HPDE6-E6E7 (cell line): Measurements from ENCODE around the gene DAO.
"Not testable (repeated sequence)": the region's sequence is repeated elsewhere in the genome, so short reads cannot be mapped to it uniquely, and the experiment has no call there.

Experiments used
- DNase-seq: peaks from one replicate; pipeline ENCODE4 v3.0.0; 2011; ENCODE audit warnings: missing footprints; ENCODE audit errors: extremely low spot score

The DAO gene

GRCh38 chr12:108879615-108880254 is at the start of gene DAO:
TSS of gene DAO (plus strand) at chr12:108880092. CDS start at chr12:108885007, 4,915 bp downstream.
- no peak for DNase-seq

- DNase-seq, result no peak
These were observed 48.4 kb upstream of the DAO start for GRCh38 chr12:108831309-108831991.

- no peak for DNase-seq
These were observed 47.7 kb upstream of the DAO start for GRCh38 chr12:108832208-108832607.

- no peak for DNase-seq
These were observed 47.0 kb upstream of the DAO start for GRCh38 chr12:108832730-108833354.

- no peak for DNase-seq
These were observed 46.5 kb upstream of the DAO start for GRCh38 chr12:108833355-108833733.

GRCh38 chr12:108833757-108834472 is 46.0 kb upstream of the DAO start:
- DNase-seq, result no peak

GRCh38 chr12:108835860-108836634 is 43.8 kb upstream of the DAO start:
- no peak for DNase-seq

- DNase-seq, result no peak
These were observed 42.7 kb upstream of the DAO start for GRCh38 chr12:108837239-108837638.

GRCh38 chr12:108837680-108838079 is 42.2 kb upstream of the DAO start:
- DNase-seq, result no peak

GRCh38 chr12:108838194-108839017 is 41.5 kb upstream of the DAO start:
- DNase-seq, result peak; percentile 95

GRCh38 chr12:108839018-108839889 is 40.6 kb upstream of the DAO start:
- DNase-seq, result no peak

GRCh38 chr12:108839890-108840230 is 40.0 kb upstream of the DAO start:
- DNase-seq, result no peak

GRCh38 chr12:108840605-108841332 is 39.1 kb upstream of the DAO start:
- no peak for DNase-seq

GRCh38 chr12:108841825-108842224 is 38.1 kb upstream of the DAO start:
- DNase-seq, result not testable (repeated sequence)

GRCh38 chr12:108842361-108842760 is 37.5 kb upstream of the DAO start:
- no peak for DNase-seq

- DNase-seq, result no peak
These were observed 36.7 kb upstream of the DAO start for GRCh38 chr12:108843187-108843586.

- DNase-seq, result no peak
These were observed 34.2 kb upstream of the DAO start for GRCh38 chr12:108845696-108846095.

GRCh38 chr12:108846290-108846701 is 33.6 kb upstream of the DAO start:
- no peak for DNase-seq

GRCh38 chr12:108847705-108848104 is 32.2 kb upstream of the DAO start:
- DNase-seq, result no peak
